HG03103 (cell line): Measurements from ENCODE around the gene ZBTB24.

ENCODE experiments used
- ATAC-seq: cut with Tn5 transposase; IDR thresholded peaks from one replicate; pipeline ENCODE4 v1.9.1; 2021; ENCODE audit warnings: low read depth; ENCODE audit not compliant: unreplicated experiment

ZBTB24 gene

GRCh38 chr6:109453594-109454495 lies 29.2 kb downstream of the ZBTB24 start:
- ATAC-seq: no peak

GRCh38 chr6:109453156-109453555 lies 29.9 kb downstream of the ZBTB24 start:
- ATAC-seq: no peak

- ATAC-seq: no peak
These were observed 30.8 kb downstream of the ZBTB24 start for GRCh38 chr6:109452181-109452580.

- ATAC-seq: no peak
These were observed 31.6 kb downstream of the ZBTB24 start for GRCh38 chr6:109451376-109451775.

- no peak for ATAC-seq
These were observed 32.2 kb downstream of the ZBTB24 start for GRCh38 chr6:109450801-109451200.

- no peak for ATAC-seq
These were observed 33.0 kb downstream of the ZBTB24 start for GRCh38 chr6:109449795-109450673.

- no peak for ATAC-seq
These were observed 33.8 kb downstream of the ZBTB24 start for GRCh38 chr6:109449064-109449794.

- no peak for ATAC-seq
These were observed 34.4 kb downstream of the ZBTB24 start for GRCh38 chr6:109448615-109449014.

- ATAC-seq: no peak
These were observed 35.0 kb downstream of the ZBTB24 start for GRCh38 chr6:109447878-109448555.

GRCh38 chr6:109447087-109447486 lies 35.9 kb downstream of the ZBTB24 start:
- no peak for ATAC-seq

- ATAC-seq: no peak
These were observed 36.5 kb downstream of the ZBTB24 start for GRCh38 chr6:109446541-109446940.

GRCh38 chr6:109446072-109446471 lies 36.9 kb downstream of the ZBTB24 start:
- ATAC-seq: no peak

- ATAC-seq: no peak
These were observed 37.6 kb downstream of the ZBTB24 start for GRCh38 chr6:109445382-109445781.

GRCh38 chr6:109443425-109443950 lies 39.5 kb downstream of the ZBTB24 start:
- no peak for ATAC-seq

- ATAC-seq: no peak
These were observed 40.6 kb downstream of the ZBTB24 start for GRCh38 chr6:109442393-109442924.

- ATAC-seq: peak; percentile 18
These were observed 41.8 kb downstream of the ZBTB24 start for GRCh38 chr6:109441069-109441816.

- peak; percentile 82 for ATAC-seq
These were observed 42.5 kb downstream of the ZBTB24 start, which contains the start of the genes PPIL6 and SMPD2 for GRCh38 chr6:109440331-109441068. Gene PPIL6 (minus strand): TSS chr6:109440628. CDS start chr6:109440590, 38 bp downstream. Gene SMPD2 (plus strand): TSS chr6:109440724. CDS start chr6:109441122, 398 bp downstream.

GRCh38 chr6:109436041-109436440 lies 47.0 kb downstream of the ZBTB24 start:
- no peak for ATAC-seq
